Sciatic nerve (tissue), 2 donors: Measurements from ENCODE around the gene ZGLP1. TPM values are rescaled to one million over a fixed set of nuclear protein-coding genes. Genes with fewer than 3 reads are reported as not detected.
A peak's percentile ranks its signal among the peaks of the same experiment; 100 is the strongest.

Experiments
- ATAC-seq: fragments of 200-7000 bp; cut with Tn5 transposase; one replicate; pipeline ENCODE4 v1.9.1; 2020; ENCODE audit warnings: mild to moderate bottlenecking, moderate library complexity
- DNase-seq: peaks from one replicate; pipeline ENCODE4 v3.0.0-alpha.2; 2020; ENCODE audit warnings: low spot score
- intact Hi-C: fragments of 100-400 bp; cut with DNase I; formaldehyde crosslinking; loops from one replicate; pipeline ENCODE4 v1.14.2; 2022
- total RNA-seq: library from RNA; stranded (reverse); fragmentation: NEBNext Ultra II Directional; extraction: Animal tissue kit (Norgen Biotek cat#: 25700); gene quantifications from one replicate; pipeline ENCODE4 v1.2.1, GENCODE V29; 2021
- donor health status: DM: no; HTN: no; CAD: no.
- donor health status: DM: no; HTN: no; CAD: no.

Gene ZGLP1
- total RNA-seq, 1 donor from 2014 or later, result 5.7 TPM

DNA sequence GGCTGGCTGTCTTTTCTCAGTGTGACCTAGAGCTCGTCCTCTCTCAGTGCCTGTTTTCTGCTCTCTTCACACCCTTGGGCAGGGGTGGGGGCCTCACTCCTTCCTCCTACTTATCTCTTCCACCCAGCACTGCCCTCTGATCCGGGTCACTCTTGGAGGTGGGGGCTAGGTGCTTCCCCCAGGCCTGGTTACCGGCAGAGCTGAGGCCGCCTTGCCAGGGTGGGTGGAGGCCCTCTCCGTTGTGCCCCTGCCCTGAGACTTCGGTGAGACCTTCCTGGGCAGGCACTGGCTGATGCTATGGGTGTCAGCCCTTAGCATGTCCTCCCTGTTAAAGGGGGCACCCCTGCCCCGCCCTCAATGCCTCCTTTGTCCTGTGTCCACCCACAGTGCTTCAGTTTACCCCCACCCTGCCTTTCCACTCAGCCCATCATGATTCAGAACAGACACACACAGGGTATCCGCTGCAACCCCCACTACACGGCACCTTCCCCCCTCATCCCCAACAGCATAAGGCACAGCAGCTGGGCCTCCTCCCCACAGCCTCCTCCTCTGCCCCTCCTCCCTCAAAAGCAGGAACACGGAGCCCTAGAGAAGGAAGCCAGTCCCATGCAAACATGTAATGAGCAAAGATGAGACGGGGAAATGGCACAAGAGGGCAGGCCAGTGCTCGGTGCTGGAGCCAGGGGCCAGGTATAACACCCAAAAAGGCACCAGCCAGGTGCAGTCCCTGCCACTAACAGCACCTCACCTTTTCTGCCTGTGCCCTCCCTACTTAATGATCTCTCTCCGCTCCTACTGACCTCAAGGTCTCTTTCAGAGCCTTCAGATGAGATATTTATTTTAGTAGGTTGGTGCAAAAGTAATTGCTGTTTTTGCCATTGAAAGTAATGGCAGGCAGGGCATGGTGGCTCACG, 9.8 kb downstream of the ZGLP1 start:
- ATAC-seq, result peak; percentile 29

DNA sequence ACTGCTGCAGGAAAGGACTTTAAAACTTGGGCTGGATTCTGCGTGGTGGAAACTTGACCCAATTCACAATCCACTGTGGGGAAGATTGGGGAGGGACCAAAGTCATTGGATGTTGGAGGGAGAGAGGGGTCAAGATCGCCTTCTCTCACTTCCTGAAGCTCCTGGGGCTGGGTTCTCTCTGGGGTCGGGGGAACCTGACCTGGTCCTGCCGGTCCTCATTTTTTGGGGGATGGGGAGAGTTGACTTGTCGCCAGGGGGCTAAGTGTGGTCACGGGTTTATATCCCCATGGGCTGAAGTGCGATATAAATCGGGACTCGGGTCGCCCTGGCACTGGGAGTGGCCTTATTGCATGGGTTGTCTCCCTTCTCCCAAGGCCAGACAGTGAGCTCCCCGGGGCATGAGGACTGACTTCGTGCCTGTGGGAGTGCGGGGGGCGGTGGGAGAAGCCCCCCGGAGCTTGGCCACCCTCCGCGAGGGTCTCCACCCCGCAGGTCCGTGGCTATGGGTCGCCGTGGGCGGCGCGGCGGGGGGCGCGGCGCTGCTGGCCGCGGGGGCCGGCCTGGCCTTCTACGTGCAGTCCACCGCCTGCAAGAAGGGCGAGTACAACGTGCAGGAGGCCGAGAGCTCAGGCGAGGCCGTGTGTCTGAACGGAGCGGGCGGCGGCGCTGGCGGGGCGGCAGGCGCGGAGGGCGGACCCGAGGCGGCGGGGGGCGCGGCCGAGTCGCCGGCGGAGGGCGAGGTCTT, 13.6 kb downstream of the ZGLP1 start:
- ATAC-seq (no peak), DNase-seq (no peak)

More for the DNA sequence above, 9.8 kb downstream of the ZGLP1 start:
- DNase-seq, result no peak
- intact Hi-C loops, result no loop called here

DNA sequence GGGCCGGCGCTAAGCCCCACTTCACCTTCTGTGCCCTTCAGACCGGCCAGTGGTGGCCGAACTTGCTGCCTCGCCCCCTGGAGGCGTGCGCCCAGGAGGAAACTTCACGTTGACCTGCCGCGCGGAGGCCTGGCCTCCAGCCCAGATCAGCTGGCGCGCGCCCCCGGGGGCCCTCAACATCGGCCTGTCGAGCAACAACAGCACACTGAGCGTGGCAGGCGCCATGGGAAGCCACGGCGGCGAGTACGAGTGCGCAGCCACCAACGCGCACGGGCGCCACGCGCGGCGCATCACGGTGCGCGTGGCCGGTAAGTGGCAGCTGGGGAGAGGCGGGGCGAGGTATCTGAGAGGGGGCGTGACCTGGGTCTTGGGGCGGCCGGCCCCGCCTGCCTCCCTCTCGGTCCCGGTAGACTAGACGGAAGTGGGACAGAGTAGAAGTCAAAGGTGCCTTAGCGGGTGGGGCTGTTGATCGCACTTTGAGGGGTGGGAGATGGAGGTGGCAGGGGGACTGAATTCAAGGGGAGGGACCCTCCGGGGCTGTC, 14.2 kb downstream of the ZGLP1 start:
- intact Hi-C loops, result no loop called here
- no peak for ATAC-seq
- DNase-seq, result no peak

More for the DNA sequence above, 13.6 kb downstream of the ZGLP1 start:
- intact Hi-C loops, result no loop called here

DNA sequence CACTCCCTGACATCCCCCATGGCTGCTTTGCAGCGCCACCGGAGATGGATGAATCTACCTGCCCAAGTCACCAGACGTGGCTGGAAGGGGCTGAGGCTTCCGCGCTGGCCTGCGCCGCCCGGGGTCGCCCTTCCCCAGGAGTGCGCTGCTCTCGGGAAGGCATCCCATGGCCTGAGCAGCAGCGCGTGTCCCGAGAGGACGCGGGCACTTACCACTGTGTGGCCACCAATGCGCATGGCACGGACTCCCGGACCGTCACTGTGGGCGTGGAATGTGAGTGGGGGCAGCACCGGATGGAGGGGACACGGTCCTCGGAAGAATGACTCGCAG, 15.3 kb downstream of the ZGLP1 start:
- ATAC-seq (no peak), DNase-seq (no peak)
- intact Hi-C loops, result no loop called here

DNA sequence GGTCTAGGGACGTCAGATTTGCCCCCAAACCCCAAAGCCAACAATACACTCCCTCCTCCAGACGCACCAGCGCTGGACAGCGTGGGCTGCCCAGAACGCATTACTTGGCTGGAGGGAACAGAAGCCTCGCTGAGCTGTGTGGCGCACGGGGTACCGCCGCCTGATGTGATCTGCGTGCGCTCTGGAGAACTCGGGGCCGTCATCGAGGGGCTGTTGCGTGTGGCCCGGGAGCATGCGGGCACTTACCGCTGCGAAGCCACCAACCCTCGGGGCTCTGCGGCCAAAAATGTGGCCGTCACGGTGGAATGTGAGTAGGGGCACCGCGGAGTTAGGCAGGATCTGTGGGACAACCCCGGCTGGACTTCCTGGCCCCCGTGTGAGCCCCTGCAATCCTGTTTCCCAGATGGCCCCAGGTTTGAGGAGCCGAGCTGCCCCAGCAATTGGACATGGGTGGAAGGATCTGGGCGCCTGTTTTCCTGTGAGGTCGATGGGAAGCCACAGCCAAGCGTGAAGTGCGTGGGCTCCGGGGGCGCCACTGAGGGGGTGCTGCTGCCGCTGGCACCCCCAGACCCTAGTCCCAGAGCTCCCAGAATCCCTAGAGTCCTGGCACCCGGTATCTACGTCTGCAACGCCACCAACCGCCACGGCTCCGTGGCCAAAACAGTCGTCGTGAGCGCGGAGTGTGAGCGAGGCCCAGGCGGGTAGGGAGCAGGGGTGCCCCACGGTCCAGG, 15.8 kb downstream of the ZGLP1 start:
- intact Hi-C loops, result no loop called here

DNA sequence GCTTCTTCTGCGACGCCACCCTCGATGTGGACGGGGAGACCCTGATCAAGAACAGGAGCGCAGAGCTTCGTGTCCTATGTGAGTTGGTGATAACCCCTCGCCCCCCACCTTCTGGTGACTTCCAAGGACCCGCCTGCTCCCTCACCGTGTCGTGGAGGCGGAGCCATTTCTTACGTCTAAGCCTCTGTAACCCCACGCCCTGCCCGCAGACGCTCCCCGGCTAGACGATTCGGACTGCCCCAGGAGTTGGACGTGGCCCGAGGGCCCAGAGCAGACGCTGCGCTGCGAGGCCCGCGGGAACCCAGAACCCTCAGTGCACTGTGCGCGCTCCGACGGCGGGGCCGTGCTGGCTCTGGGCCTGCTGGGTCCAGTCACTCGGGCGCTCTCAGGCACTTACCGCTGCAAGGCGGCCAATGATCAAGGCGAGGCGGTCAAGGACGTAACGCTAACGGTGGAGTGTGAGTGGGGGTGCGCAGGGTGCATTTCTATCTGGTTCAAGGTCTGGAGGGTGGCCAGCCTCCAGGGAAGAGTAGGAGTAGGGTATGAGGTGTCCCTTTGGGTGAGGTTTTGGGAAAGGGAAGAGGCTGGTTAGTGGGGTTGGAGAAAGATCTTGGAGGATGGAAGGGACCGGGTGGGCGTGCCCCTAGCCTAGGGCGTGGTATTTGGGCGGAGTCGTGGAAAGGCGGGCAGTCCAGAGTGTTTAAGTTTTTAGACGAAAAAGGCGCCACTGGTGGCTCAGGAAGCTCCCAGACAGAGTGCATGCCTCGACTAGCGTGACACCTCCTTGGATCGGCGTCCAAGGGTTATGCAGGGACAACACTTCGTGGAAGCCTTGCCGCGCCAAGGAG, 16.6 kb downstream of the ZGLP1 start:
- DNase-seq (no peak), ATAC-seq (no peak)
- intact Hi-C loops, result no loop called here

More for the DNA sequence above, 15.8 kb downstream of the ZGLP1 start:
- ATAC-seq (no peak), DNase-seq (no peak)

DNA sequence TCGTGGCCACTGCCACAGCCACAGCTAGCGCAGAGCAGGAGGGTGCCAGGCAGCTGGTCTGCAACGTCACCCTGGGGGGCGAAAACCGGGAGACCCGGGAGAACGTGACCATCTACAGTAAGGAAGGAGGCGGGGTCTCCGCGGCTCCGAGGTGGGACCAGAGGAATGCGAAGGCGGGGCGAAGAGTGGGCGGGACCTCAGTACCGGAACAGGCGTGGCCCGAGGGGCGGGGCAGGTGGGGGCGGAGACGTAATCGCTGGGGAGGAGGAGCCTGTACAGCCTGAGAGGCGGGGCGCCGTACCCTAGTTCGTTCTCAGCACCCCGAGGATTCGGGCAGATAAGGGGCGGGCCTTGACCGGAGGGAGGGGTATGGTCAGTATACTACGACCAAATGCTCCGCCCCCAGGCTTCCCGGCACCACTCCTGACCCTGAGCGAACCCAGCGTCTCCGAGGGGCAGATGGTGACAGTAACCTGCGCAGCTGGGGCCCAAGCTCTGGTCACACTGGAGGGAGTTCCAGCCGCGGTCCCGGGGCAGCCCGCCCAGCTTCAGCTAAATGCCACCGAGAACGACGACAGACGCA, 17.3 kb downstream of the ZGLP1 start:
- intact Hi-C loops, result no loop called here
- ATAC-seq, result peak; percentile 68
- DNase-seq, result peak; percentile 88

DNA sequence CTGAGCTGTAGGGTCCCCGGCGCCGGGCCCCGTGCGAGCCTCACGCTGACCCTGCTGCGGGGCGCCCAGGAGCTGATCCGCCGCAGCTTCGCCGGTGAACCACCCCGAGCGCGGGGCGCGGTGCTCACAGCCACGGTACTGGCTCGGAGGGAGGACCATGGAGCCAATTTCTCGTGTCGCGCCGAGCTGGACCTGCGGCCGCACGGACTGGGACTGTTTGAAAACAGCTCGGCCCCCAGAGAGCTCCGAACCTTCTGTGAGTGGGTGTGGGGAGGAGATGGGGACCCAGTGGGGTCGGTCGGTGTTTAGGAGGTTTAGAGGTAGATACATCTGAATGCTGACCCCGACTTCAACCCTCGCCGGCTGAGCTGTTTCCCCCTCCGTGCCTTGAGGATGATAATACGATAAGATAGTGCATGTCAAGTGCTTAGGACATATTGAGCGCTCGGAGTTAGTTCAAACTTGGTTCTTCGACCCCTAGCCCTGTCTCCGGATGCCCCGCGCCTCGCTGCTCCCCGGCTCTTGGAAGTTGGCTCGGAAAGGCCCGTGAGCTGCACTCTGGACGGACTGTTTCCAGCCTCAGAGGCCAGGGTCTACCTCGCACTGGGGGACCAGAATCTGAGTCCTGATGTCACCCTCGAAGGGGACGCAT, 17.9 kb downstream of the ZGLP1 start:
- DNase-seq (no peak), ATAC-seq (no peak)
- intact Hi-C loops, result no loop called here

DNA sequence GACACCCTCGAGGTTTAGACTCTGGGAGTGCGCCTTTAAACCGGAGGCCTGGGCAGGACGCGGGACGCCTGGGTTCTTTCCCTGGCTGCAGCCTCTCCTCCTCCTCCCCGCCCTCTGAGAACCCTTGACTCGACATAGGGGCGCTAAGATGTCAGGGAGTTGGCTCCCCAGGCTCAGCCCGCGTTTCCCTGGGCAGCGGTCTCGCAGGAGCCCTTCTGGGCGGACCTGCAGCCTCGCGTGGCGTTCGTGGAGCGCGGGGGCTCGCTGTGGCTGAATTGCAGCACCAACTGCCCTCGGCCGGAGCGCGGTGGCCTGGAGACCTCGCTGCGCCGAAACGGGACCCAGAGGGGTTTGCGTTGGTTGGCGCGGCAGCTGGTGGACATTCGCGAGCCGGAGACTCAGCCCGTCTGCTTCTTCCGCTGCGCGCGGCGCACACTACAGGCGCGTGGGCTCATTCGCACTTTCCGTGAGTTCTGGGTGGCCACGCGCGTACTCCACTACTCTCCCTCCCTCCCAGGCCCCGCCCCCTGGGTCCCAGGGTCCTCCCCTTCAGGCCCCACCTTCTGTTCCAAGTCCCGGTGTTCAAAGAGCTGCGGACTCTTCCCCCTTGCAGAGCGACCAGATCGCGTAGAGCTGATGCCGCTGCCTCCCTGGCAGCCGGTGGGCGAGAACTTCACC, 18.6 kb downstream of the ZGLP1 start:
- intact Hi-C loops, result no loop called here
- no peak for DNase-seq
- peak; percentile 41 for ATAC-seq

DNA sequence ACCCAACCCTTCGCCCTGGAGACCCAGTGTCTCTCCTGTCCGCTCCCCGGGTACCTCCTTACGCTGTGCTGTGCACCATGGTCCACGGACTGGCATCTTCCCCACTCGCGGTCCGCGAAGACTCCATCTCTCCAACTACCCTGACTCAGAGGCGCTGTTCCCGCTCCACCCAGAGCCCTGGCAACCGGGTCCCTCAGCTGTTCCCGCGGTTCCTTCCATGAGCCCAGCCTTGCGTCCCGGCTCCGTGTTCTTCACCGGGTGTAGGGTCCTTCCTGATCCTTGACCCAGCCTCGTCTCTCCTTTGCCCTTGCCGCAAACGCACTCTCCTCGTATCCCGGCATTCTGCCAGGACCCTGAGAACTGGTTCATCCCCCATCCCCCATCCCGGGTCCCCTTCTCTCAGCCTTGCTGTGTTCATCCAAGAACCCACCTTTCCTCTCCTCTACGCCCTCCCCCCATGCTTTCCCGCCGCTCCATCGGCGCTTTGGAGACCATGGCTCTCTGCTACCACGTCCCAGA, 19.2 kb downstream of the ZGLP1 start:
- DNase-seq (no peak), ATAC-seq (no peak)
- intact Hi-C loops, result no loop called here

DNA sequence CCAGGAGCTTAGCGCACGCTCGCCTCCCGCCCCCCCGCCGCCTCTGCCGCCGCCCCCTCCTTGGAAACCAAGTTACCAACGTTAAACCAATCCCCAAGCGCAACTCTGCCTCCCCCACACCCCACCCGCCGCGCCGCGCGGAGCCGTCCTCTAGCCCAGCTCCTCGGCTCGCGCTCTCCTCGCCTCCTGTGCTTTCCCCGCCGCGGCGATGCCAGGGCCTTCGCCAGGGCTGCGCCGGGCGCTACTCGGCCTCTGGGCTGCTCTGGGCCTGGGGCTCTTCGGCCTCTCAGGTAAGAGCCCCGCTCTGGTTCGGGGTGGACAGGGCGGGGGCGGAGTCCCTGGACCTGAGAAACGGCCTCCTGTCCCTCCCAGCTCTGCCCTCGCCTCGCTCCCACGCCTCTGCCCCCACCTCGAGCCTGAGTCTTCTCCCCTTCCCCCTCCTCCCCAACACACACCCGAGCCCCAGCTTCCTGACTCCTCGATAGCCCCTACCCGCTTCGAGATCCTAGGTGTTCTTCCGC, 19.7 kb downstream of the ZGLP1 start, which contains the start of gene ICAM5:
TSS of gene ICAM5 (plus strand) at position 117 of the 521 bp plus-strand sequence. CDS start at position 209, 92 bp downstream.
- DNase-seq, result no peak
- intact Hi-C loops, result no loop called here
- no peak for ATAC-seq

DNA sequence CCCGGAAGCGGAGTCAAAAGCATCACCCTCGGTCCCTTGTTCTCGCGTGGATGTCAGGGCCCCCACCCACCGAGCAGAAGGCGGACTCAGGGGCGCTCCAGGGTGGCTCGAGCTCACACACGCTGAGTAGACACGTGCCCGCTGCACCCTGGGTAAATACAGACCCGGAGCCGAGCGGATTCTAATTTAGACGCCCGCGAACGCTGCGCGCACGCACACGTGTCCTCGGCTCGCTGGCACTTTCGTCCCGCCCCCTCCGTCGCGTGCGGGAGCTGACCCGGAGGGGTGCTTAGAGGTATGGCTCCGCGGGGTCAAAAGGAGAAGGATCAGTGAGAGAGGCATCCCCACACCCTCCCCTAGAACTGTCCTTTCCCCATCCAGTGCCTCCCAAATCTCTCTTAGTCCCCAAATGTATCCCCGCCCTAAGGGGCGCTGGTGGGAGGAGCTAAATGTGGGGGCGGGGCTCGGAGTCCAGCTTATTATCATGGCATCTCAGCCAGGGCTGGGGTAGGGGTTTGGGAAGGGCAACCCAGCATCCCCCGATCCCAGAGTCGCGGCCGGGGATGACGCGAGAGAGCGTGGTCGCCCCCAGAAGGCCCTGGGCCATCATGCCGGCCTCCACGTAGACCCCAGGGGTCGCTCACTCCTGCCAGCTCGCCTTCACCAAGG, 20.3 kb downstream of the ZGLP1 start:
- no peak for DNase-seq
- ATAC-seq, result no peak
- intact Hi-C loops, result no loop called here

DNA sequence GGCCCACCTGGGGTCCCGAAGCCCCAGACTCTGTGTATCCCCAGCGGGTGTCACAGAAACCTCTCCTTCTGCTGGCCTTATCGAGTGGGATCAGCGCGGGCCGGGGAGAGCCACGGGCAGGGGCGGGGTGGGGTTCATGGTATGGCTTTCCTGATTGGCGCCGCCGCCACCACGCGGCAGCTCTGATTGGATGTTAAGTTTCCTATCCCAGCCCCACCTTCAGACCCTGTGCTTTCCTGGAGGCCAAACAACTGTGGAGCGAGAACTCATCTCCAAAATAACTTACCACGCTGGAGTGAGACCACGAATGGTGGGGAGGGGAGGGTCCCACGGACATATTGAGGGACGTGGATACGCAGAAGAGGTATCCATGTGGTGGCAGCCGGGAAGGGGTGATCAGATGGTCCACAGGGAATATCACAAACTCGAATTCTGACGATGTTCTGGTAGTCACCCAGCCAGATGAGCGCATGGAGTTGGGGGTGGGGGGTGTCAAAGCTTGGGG, 20.9 kb downstream of the ZGLP1 start:
- intact Hi-C loops, result no loop called here
- ATAC-seq, result no peak
- DNase-seq, result no peak

DNA sequence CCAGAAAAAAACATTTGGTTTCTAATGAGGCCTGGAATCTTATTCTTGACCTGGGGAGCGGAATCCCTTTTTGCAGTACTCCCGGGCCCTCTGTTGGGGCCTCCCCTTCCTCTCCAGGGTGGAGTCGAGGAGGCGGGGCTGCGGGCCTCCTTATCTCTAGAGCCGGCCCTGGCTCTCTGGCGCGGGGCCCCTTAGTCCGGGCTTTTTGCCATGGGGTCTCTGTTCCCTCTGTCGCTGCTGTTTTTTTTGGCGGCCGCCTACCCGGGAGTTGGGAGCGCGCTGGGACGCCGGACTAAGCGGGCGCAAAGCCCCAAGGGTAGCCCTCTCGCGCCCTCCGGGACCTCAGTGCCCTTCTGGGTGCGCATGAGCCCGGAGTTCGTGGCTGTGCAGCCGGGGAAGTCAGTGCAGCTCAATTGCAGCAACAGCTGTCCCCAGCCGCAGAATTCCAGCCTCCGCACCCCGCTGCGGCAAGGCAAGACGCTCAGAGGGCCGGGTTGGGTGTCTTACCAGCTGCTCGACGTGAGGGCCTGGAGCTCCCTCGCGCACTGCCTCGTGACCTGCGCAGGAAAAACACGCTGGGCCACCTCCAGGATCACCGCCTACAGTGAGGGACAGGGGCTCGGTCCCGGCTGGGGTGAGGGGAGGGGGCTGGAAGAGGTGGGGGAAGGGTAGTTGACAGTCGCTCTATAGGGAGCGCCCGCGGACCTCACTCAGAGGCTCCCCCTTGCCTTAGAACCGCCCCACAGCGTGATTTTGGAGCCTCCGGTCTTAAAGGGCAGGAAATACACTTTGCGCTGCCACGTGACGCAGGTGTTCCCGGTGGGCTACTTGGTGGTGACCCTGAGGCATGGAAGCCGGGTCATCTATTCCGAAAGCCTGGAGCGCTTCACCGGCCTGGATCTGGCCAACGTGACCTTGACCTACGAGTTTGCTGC, 22.5 kb downstream of the ZGLP1 start, which contains the start of gene ICAM4:
TSS of gene ICAM4 (plus strand) at position 153 of the 935 bp plus-strand sequence. CDS start at position 211, 58 bp downstream.
- intact Hi-C loops, result no loop called here
- DNase-seq (no peak), ATAC-seq (peak; percentile 29)

DNA sequence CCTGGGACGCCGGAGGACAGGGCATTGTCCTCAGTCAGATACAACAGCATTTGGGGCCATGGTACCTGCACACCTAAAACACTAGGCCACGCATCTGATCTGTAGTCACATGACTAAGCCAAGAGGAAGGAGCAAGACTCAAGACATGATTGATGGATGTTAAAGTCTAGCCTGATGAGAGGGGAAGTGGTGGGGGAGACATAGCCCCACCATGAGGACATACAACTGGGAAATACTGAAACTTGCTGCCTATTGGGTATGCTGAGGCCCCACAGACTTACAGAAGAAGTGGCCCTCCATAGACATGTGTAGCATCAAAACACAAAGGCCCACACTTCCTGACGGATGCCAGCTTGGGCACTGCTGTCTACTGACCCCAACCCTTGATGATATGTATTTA, 24.2 kb downstream of the ZGLP1 start:
- DNase-seq (no peak), ATAC-seq (no peak)
- intact Hi-C loops, result no loop called here
